Astrocyte (in vitro differentiated cells and primary cell): ENCODE measurements around the gene MLST8. TPM values are rescaled to one million over a fixed set of nuclear protein-coding genes. Genes with fewer than 3 reads are reported as not detected.

Source experiments
- DNase-seq: peaks from one replicate; pipeline ENCODE4 v3.0.0-alpha.2; 2010; ENCODE audit warnings: low read depth
- FAIRE-seq: peaks from 2 replicates; lab custom pipeline; 2011; peaks lifted over from hg19 to GRCh38; lab: Jason Lieb, UNC
- H2AFZ ChIP-seq: 2 replicates; pipeline ENCODE4 v1.6.0; 2012; ENCODE audit warnings: low read depth, low read length, inconsistent platforms
- H3K27ac ChIP-seq: 2 replicates; pipeline ENCODE4 v1.5.1; 2011; ENCODE audit warnings: low read depth, low read length, inconsistent platforms
- H3K27me3 ChIP-seq: 2 replicates; pipeline ENCODE4 v1.6.0; 2011; ENCODE audit warnings: low read length, inconsistent platforms; ENCODE audit not compliant: insufficient read depth
- H3K36me3 ChIP-seq: 2 replicates; pipeline ENCODE4 v1.5.1; 2011; ENCODE audit warnings: low read length, inconsistent platforms; ENCODE audit not compliant: insufficient read depth
- H3K4me1 ChIP-seq: 2 replicates; pipeline ENCODE4 v1.5.1; 2011; ENCODE audit warnings: low read length, inconsistent platforms; ENCODE audit not compliant: insufficient read depth
- H3K4me2 ChIP-seq: 2 replicates; pipeline ENCODE4 v1.6.0; 2012; ENCODE audit warnings: low read length, inconsistent platforms
- H3K4me3 ChIP-seq: 2 replicates; pipeline ENCODE4 v1.5.1; 2011; ENCODE audit warnings: low read depth, mild to moderate bottlenecking, low read length, inconsistent platforms; ENCODE audit not compliant: insufficient read depth
- H3K79me2 ChIP-seq: 2 replicates; pipeline ENCODE4 v1.6.0; 2012; ENCODE audit warnings: mild to moderate bottlenecking, low read length, inconsistent platforms; ENCODE audit not compliant: insufficient read depth
- H3K9ac ChIP-seq: 2 replicates; pipeline ENCODE4 v1.6.0; 2012; ENCODE audit warnings: mild to moderate bottlenecking, low read length, inconsistent platforms
- H3K9me3 ChIP-seq: 2 replicates; pipeline ENCODE4 v1.5.1; 2012; ENCODE audit warnings: low read depth, mild to moderate bottlenecking, low read length, inconsistent platforms; ENCODE audit not compliant: insufficient read depth
- H4K20me1 ChIP-seq: 2 replicates; pipeline ENCODE4 v1.6.0; 2012; ENCODE audit warnings: low read length, inconsistent platforms; ENCODE audit not compliant: insufficient read depth
- H3K27ac Mint-ChIP-seq: one replicate; pipeline ENCODE4 v1.8.0; 2021; ENCODE audit warnings: mild to moderate bottlenecking, mixed read lengths; ENCODE audit not compliant: unreplicated experiment
- H3K27me3 Mint-ChIP-seq: one replicate; pipeline ENCODE4 v1.8.0; 2021; ENCODE audit warnings: low read depth, mixed read lengths; ENCODE audit not compliant: unreplicated experiment
- H3K36me3 Mint-ChIP-seq: one replicate; pipeline ENCODE4 v1.8.0; 2021; ENCODE audit warnings: low read depth, mixed read lengths; ENCODE audit not compliant: unreplicated experiment
- H3K4me1 Mint-ChIP-seq: one replicate; pipeline ENCODE4 v1.8.0; 2021; ENCODE audit warnings: low read depth, mixed read lengths; ENCODE audit not compliant: unreplicated experiment
- H3K4me3 Mint-ChIP-seq: one replicate; pipeline ENCODE4 v1.8.0; 2021; ENCODE audit warnings: mild to moderate bottlenecking, moderate library complexity, mixed read lengths; ENCODE audit not compliant: unreplicated experiment
- H3K9me3 Mint-ChIP-seq: one replicate; pipeline ENCODE4 v1.8.0; 2021; ENCODE audit warnings: mild to moderate bottlenecking, mixed read lengths; ENCODE audit not compliant: unreplicated experiment
- EZH2 ChIP-seq: IDR thresholded peaks from 2 replicates; pipeline ENCODE4 v1.6.1; 2012; ENCODE audit warnings: mild to moderate bottlenecking, low read length, inconsistent platforms; ENCODE audit not compliant: insufficient read depth
- total RNA-seq: library from RNA; stranded (reverse); gene quantifications from 2 replicates; pipeline ENCODE4 v1.2.1, GENCODE V29; 2021
- TF ChIP-seq, protein P1 (sequence below): IDR thresholded peaks from 2 replicates; pipeline ENCODE4 v1.5.1; 2011; ENCODE audit warnings: low read depth, mild to moderate bottlenecking, inconsistent platforms, low read length, moderate library complexity; ENCODE audit not compliant: insufficient read depth

MLST8 gene
- total RNA-seq, 1 donor from 2014 or later: 34.7 TPM

DNA sequence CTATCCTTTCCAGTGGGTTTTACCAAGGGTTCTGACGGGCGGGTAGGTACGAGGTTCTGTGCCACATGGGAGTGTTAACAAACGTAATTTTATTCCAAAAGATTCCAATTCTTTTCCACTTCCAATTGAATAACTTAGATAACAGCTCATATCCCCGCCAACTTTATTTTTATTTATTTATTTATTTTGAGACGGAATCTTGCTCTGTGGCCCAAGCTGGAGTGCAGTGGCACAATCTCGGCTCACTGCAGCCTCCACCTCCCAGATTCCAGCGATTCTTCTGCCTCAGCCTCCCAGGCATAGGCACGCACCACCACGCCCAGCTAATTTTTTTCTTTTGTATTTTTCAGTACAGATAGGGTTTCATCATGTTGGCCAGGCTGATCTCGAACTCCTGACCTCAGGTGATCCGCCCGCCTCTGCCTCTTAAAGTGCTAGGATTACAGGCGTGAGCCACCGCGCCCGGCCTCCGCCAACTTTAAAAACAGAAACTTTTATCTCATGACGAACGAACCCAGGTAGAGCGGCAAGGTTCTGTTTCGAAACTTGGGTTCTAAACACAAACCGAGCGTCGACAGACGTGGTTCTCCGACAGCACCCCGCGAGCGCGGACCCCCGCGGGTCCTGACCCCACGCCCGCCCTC is 45.5 kb downstream of the MLST8 start:
- peaks cover 10% of the 10 kb centered on the region for H3K36me3 Mint-ChIP-seq
- H3K9me3 Mint-ChIP-seq: no peaks in the 10 kb centered on the region
- H3K27ac Mint-ChIP-seq: peak overlapping the region; percentile 89
- Histone ChIP-seq H2AFZ (no peak overlapping the region), H3K79me2 (peaks cover under 1% of the 10 kb centered on the region), H4K20me1 (peaks cover 36% of the 10 kb centered on the region), H3K4me1 (peaks cover 7% of the 10 kb centered on the region), H3K27me3 (no peaks in the 10 kb centered on the region), H3K9me3 (no peaks in the 10 kb centered on the region), H3K4me3 (peak overlapping the region; percentile 72), H3K36me3 (peaks cover 27% of the 10 kb centered on the region), H3K4me2 (peak overlapping the region; percentile 89), H3K9ac (peak overlapping the region; percentile 85), H3K27ac (peak overlapping the region; percentile 50)
- peaks cover 9% of the 10 kb centered on the region for H3K4me1 Mint-ChIP-seq
- H3K4me3 Mint-ChIP-seq: peak overlapping the region; percentile 92
- TF ChIP-seq, protein P1, sequence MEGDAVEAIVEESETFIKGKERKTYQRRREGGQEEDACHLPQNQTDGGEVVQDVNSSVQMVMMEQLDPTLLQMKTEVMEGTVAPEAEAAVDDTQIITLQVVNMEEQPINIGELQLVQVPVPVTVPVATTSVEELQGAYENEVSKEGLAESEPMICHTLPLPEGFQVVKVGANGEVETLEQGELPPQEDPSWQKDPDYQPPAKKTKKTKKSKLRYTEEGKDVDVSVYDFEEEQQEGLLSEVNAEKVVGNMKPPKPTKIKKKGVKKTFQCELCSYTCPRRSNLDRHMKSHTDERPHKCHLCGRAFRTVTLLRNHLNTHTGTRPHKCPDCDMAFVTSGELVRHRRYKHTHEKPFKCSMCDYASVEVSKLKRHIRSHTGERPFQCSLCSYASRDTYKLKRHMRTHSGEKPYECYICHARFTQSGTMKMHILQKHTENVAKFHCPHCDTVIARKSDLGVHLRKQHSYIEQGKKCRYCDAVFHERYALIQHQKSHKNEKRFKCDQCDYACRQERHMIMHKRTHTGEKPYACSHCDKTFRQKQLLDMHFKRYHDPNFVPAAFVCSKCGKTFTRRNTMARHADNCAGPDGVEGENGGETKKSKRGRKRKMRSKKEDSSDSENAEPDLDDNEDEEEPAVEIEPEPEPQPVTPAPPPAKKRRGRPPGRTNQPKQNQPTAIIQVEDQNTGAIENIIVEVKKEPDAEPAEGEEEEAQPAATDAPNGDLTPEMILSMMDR: no peak
- TF ChIP-seq EZH2: no peak
- no peak for FAIRE-seq
- H3K27me3 Mint-ChIP-seq: no peaks in the 10 kb centered on the region
- no peak for DNase-seq

DNA sequence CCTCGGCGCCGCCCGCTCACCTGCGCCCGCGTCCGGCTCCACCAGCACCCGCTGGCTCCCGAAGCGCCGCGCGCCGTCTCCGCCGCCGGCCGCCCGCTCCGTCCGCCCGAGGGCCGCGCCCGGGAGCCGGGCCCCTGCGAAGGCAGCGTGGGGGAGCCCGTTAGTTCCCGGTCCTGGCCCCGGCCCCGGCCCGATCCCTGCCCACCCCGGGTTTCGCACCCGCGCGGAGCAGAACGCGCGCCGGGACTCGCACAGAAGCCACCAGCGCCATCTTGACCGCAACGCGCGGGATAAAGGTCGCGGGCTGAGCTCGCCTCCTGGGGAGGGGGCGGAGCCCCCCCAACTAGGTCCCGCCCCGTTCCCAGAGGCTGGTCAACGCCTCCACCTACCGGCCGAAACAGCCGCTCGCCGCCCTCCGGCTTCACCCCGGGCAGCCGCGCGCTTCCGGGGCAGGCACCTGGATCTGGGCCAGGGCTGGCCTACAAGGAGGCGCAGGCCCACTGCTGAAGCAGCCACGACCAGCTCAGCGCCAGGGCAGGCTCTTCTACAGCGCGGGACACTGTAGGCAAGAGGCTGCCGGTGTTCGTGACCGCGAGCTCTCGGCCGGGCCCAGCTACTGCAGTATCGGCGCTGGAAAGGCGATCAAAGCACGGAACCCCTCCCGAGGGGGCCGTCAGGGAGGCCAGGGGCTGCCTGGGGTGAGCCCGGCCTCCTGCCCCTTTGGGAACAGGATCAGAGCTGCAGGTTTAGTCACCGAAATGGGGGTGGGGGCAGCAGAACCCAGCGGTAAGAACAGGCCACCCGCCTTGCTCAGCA is 46.2 kb downstream of the MLST8 start, which contains the start of gene ECI1:
Gene ECI1, minus strand, starts transcription at position 292 of the 816 bp plus-strand sequence. Its CDS starts 21 bp downstream, at position 271.
- Histone ChIP-seq H3K27ac (peak within 1 kb of the TSS; percentile 50), H2AFZ (no peak within 1 kb of the TSS), H3K9me3 (no peaks in the 10 kb centered on the region), H3K4me2 (peak within 1 kb of the TSS; percentile 89), H3K4me1 (peaks cover 7% of the 10 kb centered on the region), H4K20me1 (peaks cover 43% of the 10 kb centered on the region), H3K4me3 (peak within 1 kb of the TSS; percentile 72), H3K36me3 (peaks cover 28% of the 10 kb centered on the region), H3K79me2 (peaks cover 8% of the 10 kb centered on the region), H3K9ac (peak within 1 kb of the TSS; percentile 85), H3K27me3 (no peaks in the 10 kb centered on the region)
- Mint-ChIP-seq H3K4me1 (peaks cover 9% of the 10 kb centered on the region), H3K27me3 (no peaks in the 10 kb centered on the region), H3K27ac (peak within 1 kb of the TSS; percentile 89), H3K4me3 (peak within 1 kb of the TSS; percentile 92), H3K9me3 (no peaks in the 10 kb centered on the region), H3K36me3 (peaks cover 8% of the 10 kb centered on the region)
- TF ChIP-seq, protein P1: peak; percentile 19
- no peak for TF ChIP-seq EZH2
- DNase-seq (peak; percentile 84), FAIRE-seq (no peak)
